Measurements from ENCODE around the gene CADPS2. TPM values are rescaled to one million over a fixed set of nuclear protein-coding genes. Genes with fewer than 3 reads are reported as not detected.

Gene CADPS2
- total RNA-seq, 1 experiment from 2014 or later: 12.2 TPM

- Mint-ChIP-seq H3K4me3 (peak overlapping the region; percentile 92), H3K27me3 (ENCODE audit: low read depth) (peaks cover 91% of the 10 kb centered on the region)
- POLR2A ChIA-PET: no interaction called here
These were observed 585.1 kb downstream of the CADPS2 start for GRCh38 chr7:122300956-122301833.

More at GRCh38 chr7:122300956-122301833, 585.1 kb downstream of the CADPS2 start:
- no peak for TF ChIP-seq ZMAT4 (CRISPR knock-in tag; IDR thresholded peaks at IDR 0.05)
- no peak for TF ChIP-seq ZBTB43 (CRISPR knock-in tag; IDR thresholded peaks at IDR 0.05)
- no peak for TF ChIP-seq ATF3 (CRISPR knock-in tag; conservative IDR thresholded peaks at IDR 0.05)
- no peak for TF ChIP-seq AR (CRISPR knock-in tag; IDR thresholded peaks at IDR 0.05)
- TF ChIP-seq STAT6 (CRISPR knock-in tag; conservative IDR thresholded peaks at IDR 0.05; ENCODE audit: low read depth): no peak
- no peak for TF ChIP-seq E2F1 (CRISPR knock-in tag; IDR thresholded peaks at IDR 0.05)
- no peak for TF ChIP-seq IRF1 (CRISPR knock-in tag; IDR thresholded peaks at IDR 0.05)
- TF ChIP-seq RORB (CRISPR knock-in tag; IDR thresholded peaks at IDR 0.05): no peak
- no peak for TF ChIP-seq MYBL2 (CRISPR knock-in tag; IDR thresholded peaks at IDR 0.05)
- TF ChIP-seq USF1 (CRISPR knock-in tag; IDR thresholded peaks at IDR 0.05): no peak
- TF ChIP-seq SOX15 (CRISPR knock-in tag; IDR thresholded peaks at IDR 0.05): no peak
- H3K9me3 Mint-ChIP-seq: no peaks in the 10 kb centered on the region
- no peak for DNase-seq (ENCODE audit: low spot score)
- no peak for ATAC-seq
- peaks cover 44% of the 10 kb centered on the region for H3K4me1 Mint-ChIP-seq
- no peak overlapping the region for H3K27ac Mint-ChIP-seq
- H3K36me3 Mint-ChIP-seq: no peaks in the 10 kb centered on the region
- CTCF ChIA-PET: interaction anchor here (1.3 to 2.2 kb wide), 4 partner anchors 9 to 232 kb away, joined by 4 to 9 read pairs (median 8); no protein-coding TSS in a partner anchor

All from WTC11 (cell line).